ENCODE results near the gene HERC3. TPM values are rescaled to one million over a fixed set of nuclear protein-coding genes. Genes with fewer than 3 reads are reported as not detected.

HERC3 gene
- total RNA-seq, 1 donor from 2014 or later = 15.8 TPM

DNA sequence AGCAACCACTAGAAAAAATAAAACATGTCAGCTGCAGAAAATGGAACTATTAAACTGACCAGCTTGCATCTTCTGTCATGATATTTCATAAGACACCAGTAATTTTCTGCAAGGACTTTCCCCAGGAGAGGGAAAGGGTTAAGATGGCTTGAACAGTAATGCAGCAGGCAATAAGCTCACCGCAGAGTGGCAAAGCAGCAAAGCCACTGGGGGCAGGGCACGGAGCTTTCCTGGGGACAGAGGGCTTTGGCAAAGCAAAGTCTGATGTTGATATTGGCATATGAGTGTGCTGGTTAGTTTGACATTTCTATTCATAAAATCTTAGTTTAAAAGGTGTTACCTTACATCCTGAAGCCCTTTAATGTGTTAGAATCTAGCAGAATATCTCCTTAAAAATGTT is 160.5 kb downstream of the HERC3 start:
- DNase-seq (ENCODE audit: low spot score in 2 of 2, unreplicated experiment in 2 of 2) = no peak
- Mint-ChIP-seq H3K27me3 (ENCODE audit: low read depth) (no peaks in the 10 kb centered on the region), H3K9me3 (no peaks in the 10 kb centered on the region), H3K36me3 (peaks cover 40% of the 10 kb centered on the region), H3K4me3 (no peak overlapping the region), H3K4me1 (peaks cover 19% of the 10 kb centered on the region), H3K27ac (no peak overlapping the region)
- TF ChIP-seq, protein P1, sequence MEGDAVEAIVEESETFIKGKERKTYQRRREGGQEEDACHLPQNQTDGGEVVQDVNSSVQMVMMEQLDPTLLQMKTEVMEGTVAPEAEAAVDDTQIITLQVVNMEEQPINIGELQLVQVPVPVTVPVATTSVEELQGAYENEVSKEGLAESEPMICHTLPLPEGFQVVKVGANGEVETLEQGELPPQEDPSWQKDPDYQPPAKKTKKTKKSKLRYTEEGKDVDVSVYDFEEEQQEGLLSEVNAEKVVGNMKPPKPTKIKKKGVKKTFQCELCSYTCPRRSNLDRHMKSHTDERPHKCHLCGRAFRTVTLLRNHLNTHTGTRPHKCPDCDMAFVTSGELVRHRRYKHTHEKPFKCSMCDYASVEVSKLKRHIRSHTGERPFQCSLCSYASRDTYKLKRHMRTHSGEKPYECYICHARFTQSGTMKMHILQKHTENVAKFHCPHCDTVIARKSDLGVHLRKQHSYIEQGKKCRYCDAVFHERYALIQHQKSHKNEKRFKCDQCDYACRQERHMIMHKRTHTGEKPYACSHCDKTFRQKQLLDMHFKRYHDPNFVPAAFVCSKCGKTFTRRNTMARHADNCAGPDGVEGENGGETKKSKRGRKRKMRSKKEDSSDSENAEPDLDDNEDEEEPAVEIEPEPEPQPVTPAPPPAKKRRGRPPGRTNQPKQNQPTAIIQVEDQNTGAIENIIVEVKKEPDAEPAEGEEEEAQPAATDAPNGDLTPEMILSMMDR (IDR thresholded peaks at IDR 0.05; ENCODE audit: unreplicated experiment) = no peak

DNA sequence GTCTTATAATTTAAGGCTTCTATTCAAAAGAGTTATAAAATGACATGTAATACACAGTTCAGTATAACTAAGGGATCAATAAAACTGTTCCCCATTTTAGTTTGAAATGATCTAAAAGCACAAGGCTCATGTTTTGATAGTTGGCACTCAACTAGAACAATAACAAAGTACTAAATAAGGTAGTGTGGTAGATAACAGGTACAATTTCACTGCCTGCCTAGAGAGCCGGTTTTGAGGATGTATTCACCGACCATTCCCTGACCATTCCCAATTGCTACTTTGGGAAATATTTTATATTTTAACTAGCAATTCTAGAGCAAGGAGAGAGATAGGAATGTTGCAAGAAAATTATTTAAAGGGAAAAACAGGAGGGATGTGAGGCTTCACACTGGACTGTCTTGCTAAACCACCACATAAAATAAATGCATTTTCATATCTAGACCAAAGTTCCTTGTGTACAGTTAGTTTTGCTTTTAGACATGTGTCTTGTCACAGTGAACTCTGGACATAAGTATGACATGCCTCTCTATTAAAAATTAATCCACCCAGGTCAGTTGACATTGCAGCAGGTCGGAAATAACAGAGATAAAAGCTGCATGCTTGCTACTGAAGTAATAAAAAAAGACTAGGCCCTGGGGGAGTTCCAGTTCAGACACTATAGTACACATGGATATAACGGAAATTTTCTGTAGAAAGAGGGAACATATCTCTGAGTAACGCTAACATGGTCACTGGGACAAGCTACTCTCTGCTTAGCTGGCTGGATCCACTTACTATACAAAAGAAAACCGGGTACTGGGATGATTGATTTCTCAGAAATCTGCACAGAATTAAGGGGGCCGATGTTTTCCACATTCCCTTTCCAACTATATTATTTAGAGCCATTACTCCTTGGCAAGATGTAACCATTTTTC is 161.6 kb downstream of the HERC3 start:
- TF ChIP-seq, protein P1 (IDR thresholded peaks at IDR 0.05; ENCODE audit: unreplicated experiment) = no peak
- Mint-ChIP-seq H3K27ac (no peak overlapping the region), H3K27me3 (ENCODE audit: low read depth) (no peaks in the 10 kb centered on the region), H3K4me1 (peaks cover 31% of the 10 kb centered on the region), H3K36me3 (peaks cover 31% of the 10 kb centered on the region), H3K4me3 (no peak overlapping the region), H3K9me3 (no peaks in the 10 kb centered on the region)
- no peak for DNase-seq (ENCODE audit: low spot score in 2 of 2, unreplicated experiment in 2 of 2)

DNA sequence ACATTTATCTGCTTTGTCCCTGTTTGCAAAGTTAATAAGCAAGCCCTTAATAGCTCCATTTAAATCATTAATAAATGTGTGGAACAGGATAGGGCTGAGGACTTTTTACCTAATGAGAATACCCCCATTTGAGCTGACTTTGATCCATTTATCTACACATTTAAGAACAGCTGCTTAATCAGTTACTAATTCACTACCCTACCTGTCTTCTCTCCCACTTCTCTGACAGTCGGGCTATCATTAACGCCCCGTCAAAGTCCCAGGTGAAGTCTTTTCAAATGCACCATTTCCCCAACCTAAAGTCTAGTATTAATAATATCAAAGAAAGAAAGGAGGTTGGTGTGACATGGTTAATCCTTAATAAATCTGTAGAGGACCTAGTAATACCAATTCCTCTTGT is 162.5 kb downstream of the HERC3 start:
- H3K36me3 Mint-ChIP-seq = peaks cover 24% of the 10 kb centered on the region
- no peak overlapping the region for H3K4me3 Mint-ChIP-seq
- peaks cover 40% of the 10 kb centered on the region for H3K4me1 Mint-ChIP-seq
- no peaks in the 10 kb centered on the region for H3K27me3 Mint-ChIP-seq (ENCODE audit: low read depth)
- TF ChIP-seq, protein P1 (IDR thresholded peaks at IDR 0.05; ENCODE audit: unreplicated experiment) = no peak
- no peak for DNase-seq (ENCODE audit: low spot score in 2 of 2, unreplicated experiment in 2 of 2)
- H3K27ac Mint-ChIP-seq = no peak overlapping the region
- no peaks in the 10 kb centered on the region for H3K9me3 Mint-ChIP-seq

DNA sequence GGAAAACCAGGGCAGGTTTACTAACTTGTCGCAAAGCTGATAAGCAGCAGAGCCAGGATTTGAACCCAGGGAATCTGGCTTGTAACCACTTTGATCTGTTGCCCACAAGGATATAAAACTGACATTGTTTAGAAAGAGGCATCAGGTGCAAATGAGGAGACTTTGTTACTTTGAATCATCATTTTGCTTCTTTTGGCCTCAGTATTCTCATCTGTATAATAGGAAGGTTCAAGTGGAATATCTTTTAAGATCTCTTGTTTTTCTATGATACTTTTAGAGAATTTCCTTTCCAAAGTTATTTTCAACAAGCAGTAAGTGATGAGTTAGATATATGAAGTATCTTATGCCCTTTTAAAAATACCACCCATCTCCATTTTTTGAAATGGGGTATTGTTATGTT is 163.2 kb downstream of the HERC3 start:
- H3K9me3 Mint-ChIP-seq = no peaks in the 10 kb centered on the region
- TF ChIP-seq, protein P1 (IDR thresholded peaks at IDR 0.05; ENCODE audit: unreplicated experiment) = no peak
- no peak overlapping the region for H3K27ac Mint-ChIP-seq
- H3K4me3 Mint-ChIP-seq = no peak overlapping the region
- no peak for DNase-seq (ENCODE audit: low spot score in 2 of 2, unreplicated experiment in 2 of 2)
- H3K27me3 Mint-ChIP-seq (ENCODE audit: low read depth) = no peaks in the 10 kb centered on the region
- H3K4me1 Mint-ChIP-seq = peaks cover 43% of the 10 kb centered on the region
- peaks cover 19% of the 10 kb centered on the region for H3K36me3 Mint-ChIP-seq

DNA sequence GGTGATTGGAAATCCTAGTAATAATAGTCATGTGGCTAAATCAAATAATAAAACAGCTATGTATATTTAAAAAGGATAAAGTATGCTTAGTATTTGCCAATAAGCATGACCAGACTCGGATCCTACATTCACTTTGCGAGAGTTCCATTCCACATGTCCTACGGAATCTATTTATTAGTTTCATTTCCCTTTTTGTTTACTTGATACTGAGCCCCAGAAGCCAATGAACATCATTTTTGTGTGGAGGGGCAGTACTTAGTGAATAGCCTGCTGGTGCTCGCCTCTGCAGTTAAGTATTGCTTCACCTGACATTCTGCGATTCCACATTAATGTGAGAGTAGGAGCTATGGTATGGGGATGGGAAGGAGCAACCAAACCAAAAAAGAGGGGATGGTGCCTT is 163.9 kb downstream of the HERC3 start:
- H3K9me3 Mint-ChIP-seq = no peaks in the 10 kb centered on the region
- peaks cover 50% of the 10 kb centered on the region for H3K4me1 Mint-ChIP-seq
- no peak overlapping the region for H3K27ac Mint-ChIP-seq
- H3K4me3 Mint-ChIP-seq = no peak overlapping the region
- H3K27me3 Mint-ChIP-seq (ENCODE audit: low read depth) = no peaks in the 10 kb centered on the region
- peaks cover 12% of the 10 kb centered on the region for H3K36me3 Mint-ChIP-seq
- no peak for DNase-seq (ENCODE audit: low spot score in 2 of 2, unreplicated experiment in 2 of 2)
- TF ChIP-seq, protein P1 (IDR thresholded peaks at IDR 0.05; ENCODE audit: unreplicated experiment) = no peak
